Loucy (cell line): ENCODE data around the gene RPP25L.

Source experiments
- CTCF ChIP-seq: fragments of 200-600 bp; sonication (generic); conservative IDR thresholded peaks from 2 replicates; pipeline ENCODE4 v1.5.1; 2014; ENCODE audit warnings: mild to moderate bottlenecking, antibody characterized with exemption, low read length
- EZH2phosphoT487 ChIP-seq: fragments of 200-600 bp; IDR thresholded peaks from 2 replicates; pipeline ENCODE4 v1.6.1; 2018; ENCODE audit warnings: antibody characterized with exemption, mild to moderate bottlenecking, moderate library complexity, borderline replicate concordance

- no peak for TF ChIP-seq CTCF
- no peak for TF ChIP-seq EZH2phosphoT487
Observed at GRCh38 chr9:34627716-34628655, 16.1 kb upstream of the RPP25L start.
